DND-41 (cell line): ENCODE data around the gene CD109.

ENCODE experiments used
- ATAC-seq: fragments of 200-7000 bp; cut with Tn5 transposase; 3 replicates; pipeline ENCODE4 v1.9.1; 2021; ENCODE audit warnings: low read depth; ENCODE audit not compliant: insufficient read depth
- DNase-seq: peaks from one replicate; pipeline ENCODE4 v3.0.0-alpha.2; 2020
- H2AFZ ChIP-seq: 2 replicates; pipeline ENCODE4 v1.6.0; 2012; ENCODE audit warnings: low read depth, low read length
- H3K27ac ChIP-seq: 2 replicates; pipeline ENCODE4 v1.5.1; 2012; ENCODE audit warnings: low read length, inconsistent platforms
- H3K27me3 ChIP-seq: fragments of 200-600 bp; sonication (generic); 2 replicates; pipeline ENCODE4 v1.6.0; 2012; ENCODE audit warnings: low read length, mild to moderate bottlenecking, inconsistent platforms; ENCODE audit not compliant: insufficient read depth, poor library complexity
- H3K36me3 ChIP-seq: 2 replicates; pipeline ENCODE4 v1.5.1; 2012; ENCODE audit warnings: low read length, inconsistent platforms; ENCODE audit not compliant: insufficient read depth
- H3K4me1 ChIP-seq: 2 replicates; pipeline ENCODE4 v1.5.1; 2012; ENCODE audit warnings: mild to moderate bottlenecking, low read length; ENCODE audit not compliant: insufficient read depth
- H3K4me2 ChIP-seq: 2 replicates; pipeline ENCODE4 v1.6.0; 2012; ENCODE audit warnings: mild to moderate bottlenecking, moderate library complexity, low read length, inconsistent platforms; ENCODE audit not compliant: insufficient read depth
- H3K4me3 ChIP-seq, 2 experiments: fragments of 200-600 bp in 1 of 2; shearing (Covaris generic) in 1 of 2; 2 replicates each; pipeline ENCODE4 v1.5.1; 2012 to 2016; ENCODE audit warnings: inconsistent platforms in 2 of 2, low read length in 2 of 2, mild to moderate bottlenecking in 2 of 2, low read depth in 1 of 2, moderate library complexity in 1 of 2
- H3K79me2 ChIP-seq: 2 replicates; pipeline ENCODE4 v1.6.0; 2012; ENCODE audit warnings: low read length, inconsistent platforms; ENCODE audit not compliant: insufficient read depth
- H3K9ac ChIP-seq: 2 replicates; pipeline ENCODE4 v1.6.0; 2012; ENCODE audit warnings: low read depth, mild to moderate bottlenecking, inconsistent platforms, low read length, moderate library complexity
- H3K9me3 ChIP-seq: 2 replicates; pipeline ENCODE4 v1.5.1; 2012; ENCODE audit warnings: low read length, moderate library complexity, mild to moderate bottlenecking, inconsistent platforms; ENCODE audit not compliant: insufficient read depth, severe bottlenecking
- H4K20me1 ChIP-seq: 2 replicates; pipeline ENCODE4 v1.6.0; 2012; ENCODE audit warnings: low read length; ENCODE audit not compliant: insufficient read depth
- EZH2 ChIP-seq: IDR thresholded peaks from 3 replicates; pipeline ENCODE4 v1.6.1; 2012; ENCODE audit warnings: borderline replicate concordance, low read depth, mild to moderate bottlenecking, moderate library complexity, low read length, inconsistent platforms; ENCODE audit not compliant: severe bottlenecking
- TF ChIP-seq, protein P1 (sequence below): IDR thresholded peaks from 2 replicates; pipeline ENCODE4 v1.5.1; 2012; ENCODE audit warnings: borderline replicate concordance, low read length, moderate library complexity, mild to moderate bottlenecking; ENCODE audit not compliant: poor library complexity, severe bottlenecking; ENCODE audit errors: extremely low read depth

The CD109 gene

DNA sequence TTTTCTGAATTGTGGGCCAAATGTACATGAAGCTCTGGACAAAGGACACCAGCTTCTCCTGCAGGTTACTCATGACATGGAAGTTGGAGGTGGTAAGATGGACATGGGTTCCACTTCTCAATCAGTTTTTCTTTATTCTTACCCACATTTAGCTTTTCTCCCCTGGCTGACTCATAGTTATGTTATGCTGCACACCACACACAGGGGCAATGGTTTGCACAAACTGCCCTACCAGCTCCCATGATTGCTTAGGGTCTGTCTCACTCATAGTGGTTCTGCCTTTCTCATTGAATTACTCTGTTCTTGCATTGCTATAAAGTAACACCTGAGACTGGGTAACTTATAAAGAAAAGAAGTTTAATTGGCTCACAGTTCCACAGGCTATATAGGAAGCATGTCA is 4.5 kb upstream of the CD109 start:
- H3K9me3 ChIP-seq: no peaks in the 10 kb centered on the region
- no peak overlapping the region for H2AFZ ChIP-seq
- peaks cover 20% of the 10 kb centered on the region for H3K27me3 ChIP-seq
- no peak overlapping the region for H3K4me2 ChIP-seq
- H3K27ac ChIP-seq: no peak overlapping the region
- ATAC-seq (no peak), DNase-seq (no peak)
- no peaks in the 10 kb centered on the region for H4K20me1 ChIP-seq
- H3K79me2 ChIP-seq: no peaks in the 10 kb centered on the region
- no peak overlapping the region for H3K9ac ChIP-seq
- no peak overlapping the region for H3K4me3 ChIP-seq
- no peaks in the 10 kb centered on the region for H3K36me3 ChIP-seq
- H3K4me1 ChIP-seq: peaks cover 15% of the 10 kb centered on the region
- TF ChIP-seq, protein P1, sequence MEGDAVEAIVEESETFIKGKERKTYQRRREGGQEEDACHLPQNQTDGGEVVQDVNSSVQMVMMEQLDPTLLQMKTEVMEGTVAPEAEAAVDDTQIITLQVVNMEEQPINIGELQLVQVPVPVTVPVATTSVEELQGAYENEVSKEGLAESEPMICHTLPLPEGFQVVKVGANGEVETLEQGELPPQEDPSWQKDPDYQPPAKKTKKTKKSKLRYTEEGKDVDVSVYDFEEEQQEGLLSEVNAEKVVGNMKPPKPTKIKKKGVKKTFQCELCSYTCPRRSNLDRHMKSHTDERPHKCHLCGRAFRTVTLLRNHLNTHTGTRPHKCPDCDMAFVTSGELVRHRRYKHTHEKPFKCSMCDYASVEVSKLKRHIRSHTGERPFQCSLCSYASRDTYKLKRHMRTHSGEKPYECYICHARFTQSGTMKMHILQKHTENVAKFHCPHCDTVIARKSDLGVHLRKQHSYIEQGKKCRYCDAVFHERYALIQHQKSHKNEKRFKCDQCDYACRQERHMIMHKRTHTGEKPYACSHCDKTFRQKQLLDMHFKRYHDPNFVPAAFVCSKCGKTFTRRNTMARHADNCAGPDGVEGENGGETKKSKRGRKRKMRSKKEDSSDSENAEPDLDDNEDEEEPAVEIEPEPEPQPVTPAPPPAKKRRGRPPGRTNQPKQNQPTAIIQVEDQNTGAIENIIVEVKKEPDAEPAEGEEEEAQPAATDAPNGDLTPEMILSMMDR: no peak

DNA sequence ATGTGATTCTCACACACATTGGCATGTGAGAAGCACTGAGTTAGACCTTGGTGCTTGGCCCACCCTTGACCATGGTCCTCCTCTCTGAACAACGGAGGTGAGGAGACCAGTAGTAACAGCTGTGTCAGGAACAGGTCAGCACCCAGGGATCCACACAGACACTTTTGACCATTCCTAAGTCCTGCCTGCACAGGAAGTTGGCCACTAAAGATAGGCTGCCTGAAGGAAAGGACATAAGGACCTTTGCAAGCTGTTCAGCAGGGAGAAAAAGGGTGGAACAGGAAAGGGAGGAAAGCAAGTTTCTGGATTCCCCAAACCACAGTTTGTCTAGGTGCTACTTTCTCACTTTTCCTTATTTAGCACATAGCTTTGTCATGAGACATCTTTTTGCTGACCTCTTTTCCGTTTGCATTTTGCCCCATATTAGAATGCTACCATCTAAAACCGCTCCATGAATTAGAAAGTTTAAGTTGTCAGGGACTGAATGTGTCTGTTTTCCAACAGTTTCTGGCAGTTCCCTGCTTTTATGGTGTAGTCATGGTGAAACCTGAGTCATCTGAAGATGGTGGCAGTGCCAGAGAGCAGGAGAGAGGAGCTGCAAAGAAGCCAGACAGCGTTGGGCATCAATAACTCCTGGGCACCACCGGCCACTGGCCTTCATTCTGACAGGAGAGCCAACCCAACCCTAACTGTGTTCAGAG is 1.1 kb upstream of the CD109 start:
- ATAC-seq: no peak
- H3K9ac ChIP-seq: no peak overlapping the region
- H2AFZ ChIP-seq: peak overlapping the region; percentile 87; the same call in 1 of the 2 replicates
- H3K4me2 ChIP-seq: peak overlapping the region; percentile 77; the same call in 1 of the 2 replicates
- DNase-seq: no peak
- H3K27ac ChIP-seq: no peak overlapping the region
- H3K27me3 ChIP-seq: peaks cover 28% of the 10 kb centered on the region
- H3K36me3 ChIP-seq: no peaks in the 10 kb centered on the region
- peaks cover 5% of the 10 kb centered on the region; the same call in 1 of the 2 replicates for H3K79me2 ChIP-seq
- H4K20me1 ChIP-seq: no peaks in the 10 kb centered on the region
- TF ChIP-seq, protein P1: no peak
- no peak for TF ChIP-seq EZH2
- H3K4me1 ChIP-seq: peaks cover 27% of the 10 kb centered on the region
- H3K9me3 ChIP-seq: no peaks in the 10 kb centered on the region
- no peak overlapping the region for H3K4me3 ChIP-seq

DNA sequence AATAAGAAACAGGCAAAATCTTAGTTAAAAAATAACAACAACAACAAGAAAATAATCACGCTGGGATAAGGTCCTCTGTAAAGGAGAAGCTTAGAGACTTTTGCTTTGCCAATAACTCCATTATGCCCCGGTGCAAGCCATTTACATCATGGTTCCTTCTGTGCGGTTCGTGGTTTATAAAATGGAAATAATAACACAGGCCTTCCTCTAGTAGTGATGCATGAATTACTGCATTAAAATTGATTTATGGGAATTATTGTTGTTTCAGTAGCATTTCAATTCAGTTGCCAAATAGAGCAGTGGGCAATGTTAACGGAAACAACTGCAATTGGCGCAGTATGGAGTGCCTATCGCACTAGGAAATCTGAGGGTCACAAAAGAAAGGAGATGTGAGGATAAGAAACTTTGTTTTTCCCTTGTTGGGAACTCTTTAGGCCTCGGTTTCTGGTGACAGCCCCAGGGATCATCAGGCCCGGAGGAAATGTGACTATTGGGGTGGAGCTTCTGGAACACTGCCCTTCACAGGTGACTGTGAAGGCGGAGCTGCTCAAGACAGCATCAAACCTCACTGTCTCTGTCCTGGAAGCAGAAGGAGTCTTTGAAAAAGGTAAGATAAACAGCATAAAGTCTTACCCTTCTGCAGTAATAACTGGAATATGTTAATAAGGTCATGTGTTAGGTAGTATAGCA is 1.1 kb downstream of the CD109 start:
- H3K9me3 ChIP-seq: no peaks in the 10 kb centered on the region
- peak overlapping the region; percentile 41 to 65; a peak in 3 of 4 replicates for H3K4me3 ChIP-seq
- no peak for ATAC-seq
- peak overlapping the region; percentile 78; the same call in 1 of the 2 replicates for H3K27ac ChIP-seq
- H2AFZ ChIP-seq: peak overlapping the region; percentile 87; the same call in 1 of the 2 replicates
- peaks cover 28% of the 10 kb centered on the region for H3K27me3 ChIP-seq
- H4K20me1 ChIP-seq: no peaks in the 10 kb centered on the region
- H3K4me1 ChIP-seq: peaks cover 27% of the 10 kb centered on the region
- TF ChIP-seq, protein P1: no peak
- peak overlapping the region; percentile 65 for H3K9ac ChIP-seq
- DNase-seq: no peak
- peaks cover 5% of the 10 kb centered on the region; the same call in 1 of the 2 replicates for H3K79me2 ChIP-seq
- H3K36me3 ChIP-seq: no peaks in the 10 kb centered on the region
- H3K4me2 ChIP-seq: peak overlapping the region; percentile 77
